Neural progenitor cell (in vitro differentiated cells): ENCODE data around the gene CCDC171.

Experiments used
- CTCF ChIP-seq: fragments of 200-600 bp; sonication (generic); IDR thresholded peaks from 2 replicates; pipeline ENCODE4 v1.5.1; 2017; ENCODE audit warnings: antibody characterized with exemption, mild to moderate bottlenecking
- EZH2 ChIP-seq: fragments of 200-600 bp; sonication (generic); IDR thresholded peaks from 2 replicates; pipeline ENCODE4 v1.6.1; 2017; ENCODE audit warnings: antibody characterized with exemption, mild to moderate bottlenecking, moderate library complexity

GRCh38 chr9:15856591-15856990, 303.7 kb downstream of the CCDC171 start:
- no peak for TF ChIP-seq CTCF
- TF ChIP-seq EZH2: no peak
